Liver (tissue), 6 donors: ENCODE data around the gene DENR. TPM values are rescaled to one million over a fixed set of nuclear protein-coding genes. Genes with fewer than 3 reads are reported as not detected.

ENCODE experiments used
- polyA plus RNA-seq, 2 donors: library from polyadenylated mRNA; stranded (reverse) in 1 of 2; unstranded in 1 of 2; fragments of 200-250 nt in 1 of 2; fragments of >200 nt in 1 of 2; fragmentation: Nextera tagmentation in 1 of 2; extraction: Ambion mirVana in 1 of 2; gene quantifications; one replicate each; pipeline versions ENCODE4 v1.2.1 to v1.2.3, GENCODE V29; 2013 to 2015
- small RNA-seq: library from RNA; depleted of rRNA; stranded (forward); fragments of <200 nt; gene quantifications from one replicate; pipeline ENCODE3, GENCODE V24; 2014
- total RNA-seq, 2 donors: library from RNA; depleted of rRNA; stranded (reverse); fragments of >200 nt; gene quantifications; one replicate each; pipeline ENCODE4 v1.2.3, GENCODE V29; 2014
- TF ChIP-seq, protein P1 (sequence below): IDR thresholded peaks from 2 replicates; pipeline ENCODE4 v1.6.1; 2016; ENCODE audit warnings: antibody characterized with exemption, mild to moderate bottlenecking
- TF ChIP-seq, protein P2 (sequence below): IDR thresholded peaks from 2 replicates; pipeline ENCODE4 v1.6.1; 2016; ENCODE audit warnings: antibody characterized with exemption
- donor health status: healthy.
- donor health status: healthy.
- donor health status: healthy.

DENR gene
- total and polyA plus RNA-seq, 4 donors = 10.9 to 17.7 (median 15.8) TPM

GRCh38 chr12:122820138-122820537, 67.5 kb downstream of the DENR start (continued):
- TF ChIP-seq, protein P1, sequence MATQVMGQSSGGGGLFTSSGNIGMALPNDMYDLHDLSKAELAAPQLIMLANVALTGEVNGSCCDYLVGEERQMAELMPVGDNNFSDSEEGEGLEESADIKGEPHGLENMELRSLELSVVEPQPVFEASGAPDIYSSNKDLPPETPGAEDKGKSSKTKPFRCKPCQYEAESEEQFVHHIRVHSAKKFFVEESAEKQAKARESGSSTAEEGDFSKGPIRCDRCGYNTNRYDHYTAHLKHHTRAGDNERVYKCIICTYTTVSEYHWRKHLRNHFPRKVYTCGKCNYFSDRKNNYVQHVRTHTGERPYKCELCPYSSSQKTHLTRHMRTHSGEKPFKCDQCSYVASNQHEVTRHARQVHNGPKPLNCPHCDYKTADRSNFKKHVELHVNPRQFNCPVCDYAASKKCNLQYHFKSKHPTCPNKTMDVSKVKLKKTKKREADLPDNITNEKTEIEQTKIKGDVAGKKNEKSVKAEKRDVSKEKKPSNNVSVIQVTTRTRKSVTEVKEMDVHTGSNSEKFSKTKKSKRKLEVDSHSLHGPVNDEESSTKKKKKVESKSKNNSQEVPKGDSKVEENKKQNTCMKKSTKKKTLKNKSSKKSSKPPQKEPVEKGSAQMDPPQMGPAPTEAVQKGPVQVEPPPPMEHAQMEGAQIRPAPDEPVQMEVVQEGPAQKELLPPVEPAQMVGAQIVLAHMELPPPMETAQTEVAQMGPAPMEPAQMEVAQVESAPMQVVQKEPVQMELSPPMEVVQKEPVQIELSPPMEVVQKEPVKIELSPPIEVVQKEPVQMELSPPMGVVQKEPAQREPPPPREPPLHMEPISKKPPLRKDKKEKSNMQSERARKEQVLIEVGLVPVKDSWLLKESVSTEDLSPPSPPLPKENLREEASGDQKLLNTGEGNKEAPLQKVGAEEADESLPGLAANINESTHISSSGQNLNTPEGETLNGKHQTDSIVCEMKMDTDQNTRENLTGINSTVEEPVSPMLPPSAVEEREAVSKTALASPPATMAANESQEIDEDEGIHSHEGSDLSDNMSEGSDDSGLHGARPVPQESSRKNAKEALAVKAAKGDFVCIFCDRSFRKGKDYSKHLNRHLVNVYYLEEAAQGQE = no peak
- TF ChIP-seq, protein P2, sequence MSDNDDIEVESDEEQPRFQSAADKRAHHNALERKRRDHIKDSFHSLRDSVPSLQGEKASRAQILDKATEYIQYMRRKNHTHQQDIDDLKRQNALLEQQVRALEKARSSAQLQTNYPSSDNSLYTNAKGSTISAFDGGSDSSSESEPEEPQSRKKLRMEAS = no peak

Small RNA genes lying within 50 kb of the gene (small RNA-seq; reads per million reads assigned to genes)
- gene AC026333.2 (not detected), gene RF00019 (not detected)

Other genes starting within 250 kb of the DENR start
- gene RSRC2, start 225.9 kb upstream of the DENR start, total RNA-seq = 10 to 100 TPM; 22.4 to 31.4 TPM
- 10 to 100 TPM; 15.5 to 29.0 TPM for gene RSRC2, start 225.9 kb upstream of the DENR start, polyA plus RNA-seq
- gene KNTC1, start 225.6 kb upstream of the DENR start, total RNA-seq = 10 to 100 TPM in 1 of 2 donors, 1 to 10 TPM in 1; 5.6 to 34.7 TPM
- gene KNTC1, start 225.6 kb upstream of the DENR start, polyA plus RNA-seq = 1 to 10 TPM; 1.3 to 2.5 TPM
- under 1 TPM; 0.08 to 0.70 TPM for gene HCAR2, start 49.5 kb upstream of the DENR start, total RNA-seq
- under 1 TPM in 1 of 2 donors, not detected in 1; 0.08 TPM for gene HCAR2, start 49.5 kb upstream of the DENR start, polyA plus RNA-seq
- 1 to 10 TPM in 1 of 2 donors, under 1 TPM in 1; 0.08 to 1.3 TPM for gene HCAR3, start 36.0 kb upstream of the DENR start, total RNA-seq
- gene HCAR3, start 36.0 kb upstream of the DENR start, polyA plus RNA-seq = under 1 TPM in 1 of 2 donors, not detected in 1; 0.10 TPM
- under 1 TPM in 1 of 2 donors, not detected in 1; 0.19 TPM for gene HCAR1, start 22.0 kb upstream of the DENR start, total RNA-seq
- gene HCAR1, start 22.0 kb upstream of the DENR start, polyA plus RNA-seq = under 1 TPM in 1 of 2 donors, not detected in 1; 0.01 TPM
- under 1 TPM; 0.28 to 0.67 TPM for gene CCDC62, start 21.7 kb downstream of the DENR start, total RNA-seq
- under 1 TPM in 1 of 2 donors, not detected in 1; 0.03 TPM for gene CCDC62, start 21.7 kb downstream of the DENR start, polyA plus RNA-seq
- 10 to 100 TPM; 18.3 to 52.5 TPM for gene HIP1R, start 82.6 kb downstream of the DENR start, total RNA-seq
- 10 to 100 TPM; 12.4 to 15.8 TPM for gene HIP1R, start 82.6 kb downstream of the DENR start, polyA plus RNA-seq
- gene VPS37B, start 143.3 kb downstream of the DENR start, total RNA-seq = 1 to 10 TPM; 4.4 to 6.8 TPM
- gene VPS37B, start 143.3 kb downstream of the DENR start, polyA plus RNA-seq = 1 to 10 TPM; 2.3 to 3.2 TPM
- gene ABCB9, start 213.6 kb downstream of the DENR start, total RNA-seq = 1 to 10 TPM; 1.7 to 3.3 TPM
- gene ABCB9, start 213.6 kb downstream of the DENR start, polyA plus RNA-seq = under 1 TPM; 0.29 to 0.90 TPM
- gene OGFOD2, start 222.4 kb downstream of the DENR start, total RNA-seq = 1 to 10 TPM; 8.0 to 9.2 TPM
- 10 to 100 TPM; 15.4 to 18.6 TPM for gene OGFOD2, start 222.4 kb downstream of the DENR start, polyA plus RNA-seq
- gene ARL6IP4, start 227.9 kb downstream of the DENR start, total RNA-seq = 10 to 100 TPM; 59.2 to 71.8 TPM
- 100 to 1,000 TPM; 171 to 187 TPM for gene ARL6IP4, start 227.9 kb downstream of the DENR start, polyA plus RNA-seq